Osteoblast (primary cell): ENCODE measurements around the gene AUP1. TPM values are rescaled to one million over a fixed set of nuclear protein-coding genes. Genes with fewer than 3 reads are reported as not detected.
A peak's percentile ranks its signal among the peaks of the same experiment; 100 is the strongest.

ENCODE experiments used
- DNase-seq: peaks from one replicate; pipeline ENCODE4 v3.0.0; 2011; ENCODE audit warnings: low spot score, mixed read lengths; ENCODE audit not compliant: insufficient read length; ENCODE audit errors: missing footprints
- H2AFZ ChIP-seq: 2 replicates; pipeline ENCODE4 v1.6.0; 2011; ENCODE audit warnings: mild to moderate bottlenecking, low read length
- H3K27ac ChIP-seq: 2 replicates; pipeline ENCODE4 v1.5.1; 2011; ENCODE audit warnings: mild to moderate bottlenecking, low read depth, low read length, moderate library complexity
- H3K27me3 ChIP-seq: 2 replicates; pipeline ENCODE4 v1.6.0; 2012; ENCODE audit warnings: mild to moderate bottlenecking, control low read depth, inconsistent platforms, low read length, moderate library complexity; ENCODE audit not compliant: insufficient read depth
- H3K36me3 ChIP-seq: 2 replicates; pipeline ENCODE4 v1.5.1; 2011; ENCODE audit warnings: mild to moderate bottlenecking, low read length, control low read depth, moderate library complexity; ENCODE audit not compliant: insufficient read depth
- H3K4me1 ChIP-seq: 2 replicates; pipeline ENCODE4 v1.5.1; 2011; ENCODE audit warnings: mild to moderate bottlenecking, low read length, control low read depth, moderate library complexity; ENCODE audit not compliant: insufficient read depth
- H3K4me2 ChIP-seq: 2 replicates; pipeline ENCODE4 v1.6.0; 2011; ENCODE audit warnings: mild to moderate bottlenecking, low read length; ENCODE audit not compliant: insufficient read depth
- H3K4me3 ChIP-seq: fragments of 200-600 bp; sonication (generic); 3 replicates; pipeline ENCODE4 v1.5.1; 2012; ENCODE audit warnings: mild to moderate bottlenecking, low read length, inconsistent platforms; ENCODE audit not compliant: insufficient read depth
- H3K79me2 ChIP-seq: 2 replicates; pipeline ENCODE4 v1.6.0; 2012; ENCODE audit warnings: mild to moderate bottlenecking, low read length, control low read depth, inconsistent platforms; ENCODE audit not compliant: insufficient read depth
- H3K9me3 ChIP-seq: 2 replicates; pipeline ENCODE4 v1.5.1; 2011; ENCODE audit warnings: low read depth, low read length, control low read depth
- H4K20me1 ChIP-seq: 2 replicates; pipeline ENCODE4 v1.6.0; 2012; ENCODE audit warnings: mild to moderate bottlenecking, low read length, control low read depth; ENCODE audit not compliant: insufficient read depth
- CTCF ChIP-seq: IDR thresholded peaks from 2 replicates; pipeline ENCODE4 v1.5.1; 2011; ENCODE audit warnings: mild to moderate bottlenecking, low read depth, low read length, moderate library complexity; ENCODE audit errors: extremely low read depth
- total RNA-seq: library from RNA; depleted of rRNA; stranded (reverse); fragments of >200 nt; gene quantifications from 2 replicates; pipeline ENCODE4 v1.2.3, GENCODE V29; 2012

Gene AUP1
- total RNA-seq, 1 donor = 82.9 TPM

DNA sequence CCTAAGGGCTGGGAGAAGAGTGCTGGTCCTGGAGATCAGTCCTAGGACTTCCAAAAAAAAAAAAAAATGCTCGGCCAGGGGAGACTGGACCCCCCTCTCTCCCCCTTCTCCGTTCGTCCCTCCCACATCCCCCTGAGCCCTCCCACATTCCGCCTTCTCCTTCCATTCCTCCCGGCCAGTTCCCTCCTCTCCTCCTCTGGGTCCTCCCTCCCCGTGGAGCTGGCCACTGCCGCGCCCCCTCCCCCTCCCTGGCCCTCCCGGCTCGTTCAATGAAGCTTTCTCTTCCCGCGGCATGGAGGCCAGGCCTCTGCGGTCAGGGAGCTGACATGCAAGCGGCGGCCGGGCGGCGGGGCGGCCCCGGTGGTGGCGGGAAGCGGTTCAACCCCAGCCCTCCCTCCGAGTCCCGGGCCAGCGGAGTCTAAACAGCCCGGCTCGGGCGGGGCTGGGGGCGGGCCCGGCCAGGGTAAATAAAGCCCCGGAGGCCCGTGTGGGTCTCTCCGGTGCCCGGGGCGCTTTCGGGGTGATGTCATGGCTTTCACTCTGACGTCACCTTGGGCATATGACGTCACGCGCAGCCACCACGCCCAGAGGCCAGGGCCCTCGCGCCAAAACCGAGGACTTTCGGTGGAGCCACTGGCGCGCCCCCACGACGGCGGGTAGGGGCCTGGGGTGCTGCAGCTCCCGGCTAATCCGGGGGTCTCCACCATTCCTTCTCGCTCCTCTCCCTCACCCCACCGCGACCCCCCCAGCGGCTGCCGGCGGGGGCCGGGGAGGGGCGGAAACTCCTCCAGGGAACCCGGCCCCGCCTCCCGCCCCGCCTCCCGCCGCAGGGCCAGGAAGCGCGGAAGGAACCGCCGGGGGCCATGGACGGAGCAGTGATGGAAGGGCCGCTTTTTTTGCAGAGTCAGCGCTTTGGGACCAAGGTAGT, 24.6 kb upstream of the AUP1 start, which contains the start of the genes DOK1 and LOXL3:
Gene DOK1, plus strand, starts transcription at position 829 of the 928 bp plus-strand sequence. Its CDS starts 35 bp downstream, at position 864.
Gene LOXL3, minus strand, starts transcription at position 51 of the 928 bp plus-strand sequence. CDS start 1,308 bp downstream, outside the sequence.
- Histone ChIP-seq H3K27me3 (no peaks in the 10 kb centered on the region), H2AFZ (peak within 1 kb of the TSS; percentile 82), H3K36me3 (peaks cover 53% of the 10 kb centered on the region), H3K4me2 (peak within 1 kb of the TSS; percentile 91), H3K4me1 (peaks cover 73% of the 10 kb centered on the region), H4K20me1 (peaks cover 3% of the 10 kb centered on the region), H3K9me3 (no peaks in the 10 kb centered on the region), H3K4me3 (peak within 1 kb of the TSS; percentile 93), H3K27ac (peak within 1 kb of the TSS; percentile 93), H3K79me2 (peaks cover 81% of the 10 kb centered on the region)
- peak; percentile 99 for DNase-seq
- no peak for TF ChIP-seq CTCF

DNA sequence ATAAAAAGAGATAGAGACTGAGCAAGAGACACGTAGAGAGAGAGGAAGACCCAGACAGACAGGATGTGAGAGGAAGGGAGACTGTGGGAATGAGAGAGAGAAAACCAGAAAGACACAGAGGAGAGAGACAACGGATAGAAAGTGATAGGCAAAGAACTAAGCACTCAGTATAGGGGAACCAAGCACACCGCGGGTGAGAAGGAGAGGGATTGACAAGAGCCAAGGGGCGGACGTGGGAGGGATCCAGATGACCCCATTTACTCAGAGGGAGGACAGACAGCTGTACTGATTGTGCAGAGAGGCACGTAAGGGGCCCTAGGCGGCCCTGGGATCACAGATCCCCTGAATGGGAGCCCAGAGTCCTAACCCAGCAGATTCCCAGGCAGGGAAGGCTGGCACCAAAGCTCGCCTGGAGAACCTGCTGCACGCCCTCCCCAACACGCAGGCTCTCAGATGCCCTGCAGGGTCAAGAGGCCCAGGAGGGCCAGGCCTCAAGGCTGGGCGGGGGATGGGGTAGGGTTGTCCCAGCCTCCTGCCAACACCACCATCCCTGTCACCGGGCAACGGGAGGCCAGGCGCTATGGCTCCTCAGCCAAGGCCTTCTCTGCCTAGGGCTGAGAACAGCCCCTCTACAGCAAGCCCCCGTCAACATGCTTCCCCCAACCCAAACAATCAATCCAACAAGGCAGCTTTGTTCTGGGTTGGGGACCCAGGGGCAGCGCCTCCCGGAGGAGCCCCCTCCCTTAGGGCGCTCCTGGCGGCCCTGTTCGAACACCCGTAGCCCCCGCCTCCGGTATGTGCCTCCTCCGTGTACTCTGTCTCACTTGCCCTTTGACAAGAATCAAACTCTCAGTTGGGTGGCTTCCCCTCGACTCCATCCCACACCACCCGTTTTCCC, 23.7 kb upstream of the AUP1 start:
- Histone ChIP-seq H3K4me3 (peak overlapping the region; percentile 93), H3K27me3 (no peaks in the 10 kb centered on the region), H3K4me1 (peaks cover 70% of the 10 kb centered on the region), H3K79me2 (peaks cover 87% of the 10 kb centered on the region), H4K20me1 (peaks cover 3% of the 10 kb centered on the region), H3K27ac (peak overlapping the region; percentile 93), H2AFZ (peak overlapping the region; percentile 70), H3K4me2 (peak overlapping the region; percentile 91), H3K36me3 (peaks cover 57% of the 10 kb centered on the region), H3K9me3 (no peaks in the 10 kb centered on the region)
- TF ChIP-seq CTCF = no peak
- DNase-seq = peak; percentile 89

GRCh38 chr2:74551942-74552913, 22.7 kb upstream of the AUP1 start:
- H3K4me3 ChIP-seq = peak overlapping the region; percentile 93
- H3K27ac ChIP-seq = peak overlapping the region; percentile 93
- H2AFZ ChIP-seq = peak overlapping the region; percentile 36

More at GRCh38 chr2:74551942-74552913, 22.7 kb upstream of the AUP1 start:
- Histone ChIP-seq H3K36me3 (peaks cover 55% of the 10 kb centered on the region), H3K9me3 (no peaks in the 10 kb centered on the region), H3K27me3 (no peaks in the 10 kb centered on the region), H3K4me2 (peak overlapping the region; percentile 91), H4K20me1 (peaks cover 3% of the 10 kb centered on the region), H3K79me2 (peaks cover 88% of the 10 kb centered on the region), H3K4me1 (peaks cover 65% of the 10 kb centered on the region)
- TF ChIP-seq CTCF = no peak
- DNase-seq = peak; percentile 92
